C4-2B (cell line): ENCODE results near the gene ANKMY1.

Experiments used
- CTCF ChIP-seq: fragments of 450-650 bp; conservative IDR thresholded peaks from 2 replicates; pipeline ENCODE4 v1.5.1; 2017; ENCODE audit warnings: mild to moderate bottlenecking
- ZFX ChIP-seq: fragments of 450-650 bp; IDR thresholded peaks from 2 replicates; pipeline ENCODE4 v1.6.1; 2017

DNA sequence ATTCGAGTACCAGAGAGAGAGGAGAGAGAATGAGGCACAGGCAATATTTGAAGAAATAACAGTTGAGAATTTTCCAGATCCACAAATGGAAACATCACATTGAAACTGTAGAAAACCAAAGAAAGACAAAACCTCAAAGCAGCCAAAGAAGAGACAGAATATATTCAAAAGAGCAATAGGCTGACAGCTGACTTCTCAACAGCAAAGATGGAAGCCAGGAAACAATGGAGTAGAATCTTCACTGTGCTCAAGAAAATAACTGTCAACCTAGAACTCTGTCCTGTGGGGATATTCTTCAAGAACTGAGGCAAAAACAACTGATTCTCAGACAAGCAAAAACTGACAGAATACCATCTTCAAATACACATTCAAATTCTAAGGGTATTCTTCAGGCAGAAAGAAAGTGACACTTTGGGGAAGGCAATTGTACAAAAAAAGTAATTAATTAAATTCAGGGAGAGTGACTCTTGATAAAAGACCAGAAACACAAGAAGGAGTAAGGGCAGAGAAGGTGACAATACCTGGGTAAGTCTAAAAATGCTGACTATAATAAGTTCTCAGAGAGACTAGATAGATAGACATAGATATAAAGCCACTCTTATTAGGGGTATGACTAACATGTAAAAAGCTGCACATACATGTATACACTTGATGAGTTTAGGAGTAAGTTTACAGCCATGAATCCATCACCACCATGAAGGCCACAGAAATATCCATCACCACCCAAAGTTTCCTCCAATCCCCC, 25.6 kb downstream of the ANKMY1 start:
- TF ChIP-seq CTCF (no peak), ZFX (no peak)
